Measurements from ENCODE around the gene TECPR2. TPM values are rescaled to one million over a fixed set of nuclear protein-coding genes. Genes with fewer than 3 reads are reported as not detected.
A peak's percentile ranks its signal among the peaks of the same experiment; 100 is the strongest.

The TECPR2 gene
- total RNA-seq, 1 donor from 2014 or later, result 27.0 TPM

- peak overlapping the region; percentile 93 for H3K27ac Mint-ChIP-seq (ENCODE audit: unreplicated experiment)
- H3K4me1 Mint-ChIP-seq, result no peaks in the 10 kb centered on the region
- no peaks in the 10 kb centered on the region for H3K9me3 Mint-ChIP-seq
- TF ChIP-seq, protein P1, sequence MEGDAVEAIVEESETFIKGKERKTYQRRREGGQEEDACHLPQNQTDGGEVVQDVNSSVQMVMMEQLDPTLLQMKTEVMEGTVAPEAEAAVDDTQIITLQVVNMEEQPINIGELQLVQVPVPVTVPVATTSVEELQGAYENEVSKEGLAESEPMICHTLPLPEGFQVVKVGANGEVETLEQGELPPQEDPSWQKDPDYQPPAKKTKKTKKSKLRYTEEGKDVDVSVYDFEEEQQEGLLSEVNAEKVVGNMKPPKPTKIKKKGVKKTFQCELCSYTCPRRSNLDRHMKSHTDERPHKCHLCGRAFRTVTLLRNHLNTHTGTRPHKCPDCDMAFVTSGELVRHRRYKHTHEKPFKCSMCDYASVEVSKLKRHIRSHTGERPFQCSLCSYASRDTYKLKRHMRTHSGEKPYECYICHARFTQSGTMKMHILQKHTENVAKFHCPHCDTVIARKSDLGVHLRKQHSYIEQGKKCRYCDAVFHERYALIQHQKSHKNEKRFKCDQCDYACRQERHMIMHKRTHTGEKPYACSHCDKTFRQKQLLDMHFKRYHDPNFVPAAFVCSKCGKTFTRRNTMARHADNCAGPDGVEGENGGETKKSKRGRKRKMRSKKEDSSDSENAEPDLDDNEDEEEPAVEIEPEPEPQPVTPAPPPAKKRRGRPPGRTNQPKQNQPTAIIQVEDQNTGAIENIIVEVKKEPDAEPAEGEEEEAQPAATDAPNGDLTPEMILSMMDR (conservative IDR thresholded peaks at IDR 0.05), result no peak
- no peaks in the 10 kb centered on the region for H3K36me3 Mint-ChIP-seq (ENCODE audit: low read depth)
- no peak for DNase-seq (ENCODE audit: low read depth, low spot score)
- H3K27me3 Mint-ChIP-seq (ENCODE audit: low read depth), result no peaks in the 10 kb centered on the region
- H3K4me3 Mint-ChIP-seq, result no peak overlapping the region
Observed at GRCh38 chr14:102430212-102430908, 67.6 kb downstream of the TECPR2 start.

DNA sequence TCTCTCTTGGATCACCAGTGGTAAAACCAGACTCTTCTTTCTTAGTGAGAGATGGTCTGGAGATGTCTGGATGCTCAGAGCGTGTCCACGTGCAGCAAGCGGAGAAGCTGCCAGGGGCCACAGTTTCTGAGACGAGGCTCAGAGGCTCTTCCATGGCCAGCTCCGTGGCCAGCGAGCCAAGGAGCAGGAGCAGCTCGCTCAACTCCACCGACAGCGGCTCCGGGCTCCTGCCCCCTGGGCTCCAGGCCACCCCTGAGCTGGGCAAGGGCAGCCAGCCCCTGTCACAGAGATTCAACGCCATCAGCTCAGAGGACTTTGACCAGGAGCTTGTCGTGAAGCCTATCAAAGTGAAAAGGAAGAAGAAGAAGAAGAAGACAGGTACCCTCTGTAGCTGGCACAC, 69.0 kb downstream of the TECPR2 start:
- TF ChIP-seq, protein P1 (conservative IDR thresholded peaks at IDR 0.05), result no peak

GRCh38 chr14:102434647-102435175, 72.0 kb downstream of the TECPR2 start:
- H3K36me3 Mint-ChIP-seq (ENCODE audit: low read depth), result peaks cover 2% of the 10 kb centered on the region
- TF ChIP-seq, protein P1 (conservative IDR thresholded peaks at IDR 0.05), result no peak
- peaks cover 13% of the 10 kb centered on the region for H3K4me1 Mint-ChIP-seq
- no peaks in the 10 kb centered on the region for H3K9me3 Mint-ChIP-seq
- no peaks in the 10 kb centered on the region for H3K27me3 Mint-ChIP-seq (ENCODE audit: low read depth)
- H3K27ac Mint-ChIP-seq (ENCODE audit: unreplicated experiment), result peak overlapping the region; percentile 27
- no peak for DNase-seq (ENCODE audit: low read depth, low spot score)
- H3K4me3 Mint-ChIP-seq, result no peak overlapping the region

More for the DNA sequence above, 69.0 kb downstream of the TECPR2 start:
- no peaks in the 10 kb centered on the region for H3K36me3 Mint-ChIP-seq (ENCODE audit: low read depth)
- H3K9me3 Mint-ChIP-seq, result no peaks in the 10 kb centered on the region
- H3K4me3 Mint-ChIP-seq, result no peak overlapping the region
- DNase-seq (ENCODE audit: low read depth, low spot score), result no peak
- no peaks in the 10 kb centered on the region for H3K27me3 Mint-ChIP-seq (ENCODE audit: low read depth)
- H3K4me1 Mint-ChIP-seq, result no peaks in the 10 kb centered on the region
- H3K27ac Mint-ChIP-seq (ENCODE audit: unreplicated experiment), result no peak overlapping the region

DNA sequence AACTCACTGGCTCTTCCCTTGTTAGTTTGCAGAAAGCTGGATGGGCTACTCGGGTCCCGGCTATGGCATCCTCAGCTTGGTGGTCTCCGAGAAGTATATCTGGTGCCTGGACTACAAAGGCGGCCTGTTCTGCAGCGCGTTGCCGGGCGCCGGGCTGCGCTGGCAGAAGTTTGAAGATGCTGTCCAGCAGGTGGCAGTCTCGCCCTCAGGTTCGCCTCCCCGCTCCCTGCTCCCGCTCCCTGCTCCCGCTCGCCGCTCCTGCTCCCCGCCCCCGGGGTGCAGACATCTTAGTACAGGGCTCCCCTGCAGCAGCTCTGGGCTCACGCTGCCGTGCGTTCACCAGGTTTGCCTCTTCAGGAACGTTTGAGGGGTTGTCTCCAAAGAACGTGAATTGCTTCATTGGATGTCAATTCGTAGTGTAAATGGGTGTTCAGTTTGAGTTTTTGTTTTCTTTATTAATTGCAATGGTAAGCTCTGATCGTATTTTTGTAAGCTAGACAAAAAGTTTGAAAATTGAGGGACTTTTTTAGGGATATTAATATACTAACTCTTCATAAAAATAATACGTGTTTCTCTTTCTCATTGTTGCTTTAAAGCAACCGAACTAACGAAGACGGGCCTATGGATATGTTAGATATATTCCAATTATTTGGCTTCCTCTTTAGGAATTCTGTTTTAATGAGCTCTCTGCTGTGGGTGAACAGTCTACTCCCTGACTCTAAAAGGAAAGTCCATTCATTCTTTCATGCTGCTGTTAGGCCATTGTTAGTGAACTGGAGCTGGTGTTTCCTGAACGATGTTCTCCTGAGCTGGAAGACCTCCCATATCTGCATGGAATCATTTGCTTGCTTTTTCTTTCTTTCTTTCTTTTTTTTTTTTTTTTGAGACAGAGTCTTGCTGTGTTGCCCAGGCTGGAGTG, 75.5 kb downstream of the TECPR2 start:
- H3K9me3 Mint-ChIP-seq, result no peaks in the 10 kb centered on the region
- H3K4me3 Mint-ChIP-seq, result peak overlapping the region; percentile 66
- peaks cover 13% of the 10 kb centered on the region for H3K4me1 Mint-ChIP-seq
- H3K36me3 Mint-ChIP-seq (ENCODE audit: low read depth), result peaks cover 5% of the 10 kb centered on the region
- DNase-seq (ENCODE audit: low read depth, low spot score), result peak; percentile 91
- H3K27ac Mint-ChIP-seq (ENCODE audit: unreplicated experiment), result peak overlapping the region; percentile 90
- TF ChIP-seq, protein P1 (conservative IDR thresholded peaks at IDR 0.05), result peak; percentile 89
- no peaks in the 10 kb centered on the region for H3K27me3 Mint-ChIP-seq (ENCODE audit: low read depth)

GRCh38 chr14:102439556-102439955, 76.8 kb downstream of the TECPR2 start:
- Mint-ChIP-seq H3K9me3 (no peaks in the 10 kb centered on the region), H3K27ac (ENCODE audit: unreplicated experiment) (no peak overlapping the region), H3K4me1 (peaks cover 13% of the 10 kb centered on the region), H3K36me3 (ENCODE audit: low read depth) (peaks cover 5% of the 10 kb centered on the region), H3K27me3 (ENCODE audit: low read depth) (no peaks in the 10 kb centered on the region), H3K4me3 (no peak overlapping the region)
- no peak for DNase-seq (ENCODE audit: low read depth, low spot score)
- TF ChIP-seq, protein P1 (conservative IDR thresholded peaks at IDR 0.05), result no peak
